Osteoblast (primary cell): Measurements from ENCODE around the gene GALNT2. TPM values are rescaled to one million over a fixed set of nuclear protein-coding genes. Genes with fewer than 3 reads are reported as not detected.

ENCODE experiments used
- DNase-seq: peaks from one replicate; pipeline ENCODE4 v3.0.0; 2011; ENCODE audit warnings: low spot score, mixed read lengths; ENCODE audit not compliant: insufficient read length; ENCODE audit errors: missing footprints
- H2AFZ ChIP-seq: 2 replicates; pipeline ENCODE4 v1.6.0; 2011; ENCODE audit warnings: mild to moderate bottlenecking, low read length
- H3K27ac ChIP-seq: 2 replicates; pipeline ENCODE4 v1.5.1; 2011; ENCODE audit warnings: mild to moderate bottlenecking, low read depth, low read length, moderate library complexity
- H3K27me3 ChIP-seq: 2 replicates; pipeline ENCODE4 v1.6.0; 2012; ENCODE audit warnings: mild to moderate bottlenecking, control low read depth, inconsistent platforms, low read length, moderate library complexity; ENCODE audit not compliant: insufficient read depth
- H3K36me3 ChIP-seq: 2 replicates; pipeline ENCODE4 v1.5.1; 2011; ENCODE audit warnings: mild to moderate bottlenecking, low read length, control low read depth, moderate library complexity; ENCODE audit not compliant: insufficient read depth
- H3K4me1 ChIP-seq: 2 replicates; pipeline ENCODE4 v1.5.1; 2011; ENCODE audit warnings: mild to moderate bottlenecking, low read length, control low read depth, moderate library complexity; ENCODE audit not compliant: insufficient read depth
- H3K4me2 ChIP-seq: 2 replicates; pipeline ENCODE4 v1.6.0; 2011; ENCODE audit warnings: mild to moderate bottlenecking, low read length; ENCODE audit not compliant: insufficient read depth
- H3K4me3 ChIP-seq: fragments of 200-600 bp; sonication (generic); 3 replicates; pipeline ENCODE4 v1.5.1; 2012; ENCODE audit warnings: mild to moderate bottlenecking, low read length, inconsistent platforms; ENCODE audit not compliant: insufficient read depth
- H3K79me2 ChIP-seq: 2 replicates; pipeline ENCODE4 v1.6.0; 2012; ENCODE audit warnings: mild to moderate bottlenecking, low read length, control low read depth, inconsistent platforms; ENCODE audit not compliant: insufficient read depth
- H3K9me3 ChIP-seq: 2 replicates; pipeline ENCODE4 v1.5.1; 2011; ENCODE audit warnings: low read depth, low read length, control low read depth
- H4K20me1 ChIP-seq: 2 replicates; pipeline ENCODE4 v1.6.0; 2012; ENCODE audit warnings: mild to moderate bottlenecking, low read length, control low read depth; ENCODE audit not compliant: insufficient read depth
- total RNA-seq: library from RNA; depleted of rRNA; stranded (reverse); fragments of >200 nt; gene quantifications from 2 replicates; pipeline ENCODE4 v1.2.3, GENCODE V29; 2012
- TF ChIP-seq, protein P1 (sequence below): IDR thresholded peaks from 2 replicates; pipeline ENCODE4 v1.5.1; 2011; ENCODE audit warnings: mild to moderate bottlenecking, low read depth, low read length, moderate library complexity; ENCODE audit errors: extremely low read depth

Gene GALNT2
- total RNA-seq, 1 donor, result 83.2 TPM

DNA sequence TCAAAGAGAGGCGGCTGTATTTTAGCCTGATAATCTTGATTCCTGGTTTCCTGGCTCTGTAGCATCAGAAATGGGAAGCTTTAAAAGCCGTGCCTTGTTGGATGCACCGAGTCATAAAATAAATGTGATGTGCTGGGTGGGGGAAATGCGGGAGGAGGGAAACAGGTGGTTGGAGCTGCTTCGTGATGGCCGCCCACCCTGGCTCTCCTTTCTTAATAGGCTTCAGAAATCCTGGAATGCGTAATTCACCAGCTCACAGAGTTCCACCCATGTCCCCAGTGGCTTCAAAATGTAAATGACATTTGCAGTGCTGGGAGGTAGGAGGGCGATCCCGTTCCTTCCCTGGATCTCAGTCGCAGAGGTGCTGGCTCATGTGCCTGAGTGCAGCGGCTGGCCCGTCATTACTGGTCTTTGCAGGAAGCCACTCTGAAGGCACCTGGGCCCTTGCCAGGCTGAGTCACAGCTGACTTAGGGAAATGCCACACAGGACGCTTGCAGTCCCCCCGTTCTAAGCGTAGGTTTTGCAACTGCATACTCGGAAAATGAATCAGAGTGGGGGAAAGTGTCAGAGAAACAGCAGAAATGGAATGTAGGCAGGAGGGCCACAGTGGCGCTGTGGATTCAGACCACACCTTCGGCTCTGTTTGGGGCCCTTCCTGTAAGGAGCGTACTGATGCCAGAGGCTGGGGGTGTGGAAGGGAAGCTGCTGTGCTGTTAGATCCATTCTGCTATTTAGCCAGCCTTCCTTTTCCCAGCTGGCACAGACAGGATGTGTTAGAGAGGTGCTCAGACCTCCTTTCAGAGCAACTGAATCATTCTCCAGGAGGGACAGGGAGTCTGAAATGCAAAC, 37.6 kb downstream of the GALNT2 start:
- H3K79me2 ChIP-seq, result peaks cover 79% of the 10 kb centered on the region
- TF ChIP-seq, protein P1, sequence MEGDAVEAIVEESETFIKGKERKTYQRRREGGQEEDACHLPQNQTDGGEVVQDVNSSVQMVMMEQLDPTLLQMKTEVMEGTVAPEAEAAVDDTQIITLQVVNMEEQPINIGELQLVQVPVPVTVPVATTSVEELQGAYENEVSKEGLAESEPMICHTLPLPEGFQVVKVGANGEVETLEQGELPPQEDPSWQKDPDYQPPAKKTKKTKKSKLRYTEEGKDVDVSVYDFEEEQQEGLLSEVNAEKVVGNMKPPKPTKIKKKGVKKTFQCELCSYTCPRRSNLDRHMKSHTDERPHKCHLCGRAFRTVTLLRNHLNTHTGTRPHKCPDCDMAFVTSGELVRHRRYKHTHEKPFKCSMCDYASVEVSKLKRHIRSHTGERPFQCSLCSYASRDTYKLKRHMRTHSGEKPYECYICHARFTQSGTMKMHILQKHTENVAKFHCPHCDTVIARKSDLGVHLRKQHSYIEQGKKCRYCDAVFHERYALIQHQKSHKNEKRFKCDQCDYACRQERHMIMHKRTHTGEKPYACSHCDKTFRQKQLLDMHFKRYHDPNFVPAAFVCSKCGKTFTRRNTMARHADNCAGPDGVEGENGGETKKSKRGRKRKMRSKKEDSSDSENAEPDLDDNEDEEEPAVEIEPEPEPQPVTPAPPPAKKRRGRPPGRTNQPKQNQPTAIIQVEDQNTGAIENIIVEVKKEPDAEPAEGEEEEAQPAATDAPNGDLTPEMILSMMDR, result peak; percentile 10
- peak overlapping the region; percentile 82 for H3K4me2 ChIP-seq
- no peaks in the 10 kb centered on the region for H3K9me3 ChIP-seq
- peaks cover 51% of the 10 kb centered on the region for H3K4me1 ChIP-seq
- H4K20me1 ChIP-seq, result peaks cover 26% of the 10 kb centered on the region
- no peaks in the 10 kb centered on the region for H3K27me3 ChIP-seq
- peaks cover 6% of the 10 kb centered on the region for H3K36me3 ChIP-seq
- DNase-seq, result peak; percentile 96
- no peak overlapping the region for H2AFZ ChIP-seq
- H3K4me3 ChIP-seq, result peak overlapping the region; percentile 51
- H3K27ac ChIP-seq, result peak overlapping the region; percentile 94

DNA sequence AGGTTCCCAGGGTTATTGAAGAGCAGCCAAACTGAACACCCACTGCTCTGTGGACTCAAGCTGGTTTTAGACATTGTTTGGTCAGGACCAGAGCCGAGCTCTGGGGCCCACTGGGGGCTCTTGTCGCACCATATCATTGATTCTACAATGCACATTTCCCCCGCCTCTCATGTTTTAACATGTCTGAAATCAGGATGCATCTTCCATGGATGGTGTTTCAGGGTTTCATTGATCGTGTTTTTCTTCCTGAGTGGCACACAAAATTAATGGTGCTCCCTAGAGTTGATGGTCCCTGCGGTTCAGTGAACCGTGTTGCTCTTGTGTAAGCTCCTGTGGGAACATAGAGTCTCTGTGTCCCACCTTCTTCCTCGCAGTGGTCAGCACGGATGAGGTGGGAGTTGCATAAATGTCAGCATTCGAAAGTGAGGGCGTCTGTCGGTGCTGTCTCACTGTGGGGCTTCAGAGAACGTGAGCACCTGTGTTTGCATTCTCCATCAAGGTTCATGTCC, 38.3 kb downstream of the GALNT2 start:
- Histone ChIP-seq H3K36me3 (peaks cover 10% of the 10 kb centered on the region), H3K79me2 (peaks cover 81% of the 10 kb centered on the region), H4K20me1 (peaks cover 31% of the 10 kb centered on the region), H3K4me2 (peak overlapping the region; percentile 82), H2AFZ (no peak overlapping the region), H3K27ac (peak overlapping the region; percentile 94), H3K9me3 (no peaks in the 10 kb centered on the region), H3K4me3 (peak overlapping the region; percentile 51), H3K27me3 (no peaks in the 10 kb centered on the region), H3K4me1 (peaks cover 51% of the 10 kb centered on the region)
- DNase-seq, result no peak
- TF ChIP-seq, protein P1, result no peak

DNA sequence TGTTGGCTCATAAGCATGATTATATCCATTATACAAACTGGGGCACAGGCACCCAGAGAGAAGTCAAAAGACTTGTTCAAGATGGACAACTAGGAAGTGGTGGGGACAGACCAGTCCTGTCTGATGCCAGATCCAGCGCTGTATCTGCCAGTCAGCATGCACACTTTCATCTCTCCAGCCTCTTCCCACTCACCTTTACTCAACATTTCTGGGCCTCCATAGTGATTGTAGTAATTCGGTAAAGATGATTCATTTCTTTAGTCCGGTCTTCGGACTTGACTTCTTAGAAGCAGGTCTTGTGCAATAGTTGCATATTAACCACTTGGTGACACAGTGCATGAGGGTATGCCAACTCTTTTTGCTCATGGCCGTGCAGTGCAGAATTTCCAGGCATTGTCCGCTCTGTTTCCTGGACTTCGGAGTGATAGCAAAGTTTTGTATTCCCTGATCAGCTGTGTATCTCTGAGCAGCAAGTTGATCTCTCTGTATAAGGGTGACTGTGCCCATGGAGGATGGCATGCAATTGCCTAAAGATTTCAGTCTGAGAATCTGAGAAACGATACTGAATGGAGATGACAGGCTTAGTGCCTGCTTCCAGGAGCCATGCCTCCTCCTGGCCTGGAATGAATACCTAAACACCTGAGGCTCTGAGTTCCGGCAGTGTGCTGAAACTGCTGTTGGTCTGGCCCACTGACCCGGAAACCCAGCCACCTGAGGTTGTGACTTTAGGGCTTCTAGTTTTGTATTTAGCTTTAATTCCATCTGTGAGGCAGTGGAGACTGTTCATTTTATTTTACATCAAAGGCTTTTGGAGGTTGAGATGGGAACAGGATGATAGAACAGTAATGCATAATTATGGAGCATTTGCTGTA, 39.0 kb downstream of the GALNT2 start:
- peak overlapping the region; percentile 82 for H3K4me2 ChIP-seq
- peaks cover 82% of the 10 kb centered on the region for H3K79me2 ChIP-seq
- peak overlapping the region; percentile 94 for H3K27ac ChIP-seq
- H3K27me3 ChIP-seq, result no peaks in the 10 kb centered on the region
- H3K4me3 ChIP-seq, result peak overlapping the region; percentile 51
- H4K20me1 ChIP-seq, result peaks cover 37% of the 10 kb centered on the region
- H3K4me1 ChIP-seq, result peaks cover 51% of the 10 kb centered on the region
- H3K9me3 ChIP-seq, result no peaks in the 10 kb centered on the region
- peak; percentile 95 for DNase-seq
- H2AFZ ChIP-seq, result no peak overlapping the region
- TF ChIP-seq, protein P1, result no peak
- peaks cover 10% of the 10 kb centered on the region for H3K36me3 ChIP-seq
